ENCODE measurements around the gene SIGLEC12. TPM values are rescaled to one million over a fixed set of nuclear protein-coding genes. Genes with fewer than 3 reads are reported as not detected.
A peak's percentile ranks its signal among the peaks of the same experiment; 100 is the strongest.

SIGLEC12 gene
- polyA plus RNA-seq, 3 donors from 2014 or later = not detected

- DNase-seq = no peak
- Mint-ChIP-seq H3K4me3 (no peak overlapping the region), H3K4me1 (no peaks in the 10 kb centered on the region), H3K9me3 (no peaks in the 10 kb centered on the region), H3K36me3 (no peaks in the 10 kb centered on the region), H3K27ac (no peak overlapping the region), H3K27me3 (ENCODE audit: low read depth in 3 of 3) (peaks cover 7 to 14% (median 8%) of the 10 kb centered on the region in 3 donors)
Measured at GRCh38 chr19:51485960-51486660, 15.5 kb downstream of the SIGLEC12 start.

GRCh38 chr19:51480590-51480989 lies 21.0 kb downstream of the SIGLEC12 start:
- Mint-ChIP-seq H3K9me3 (peaks cover 0 to 3% (median 0%) of the 10 kb centered on the region in 6 donors), H3K27me3 (ENCODE audit: low read depth in 3 of 3) (peaks cover 8 to 18% (median 12%) of the 10 kb centered on the region in 3 donors), H3K27ac (no peak overlapping the region), H3K36me3 (no peaks in the 10 kb centered on the region), H3K4me1 (no peaks in the 10 kb centered on the region), H3K4me3 (no peak overlapping the region)
- no peak for DNase-seq

- Mint-ChIP-seq H3K4me3 (no peak overlapping the region), H3K9me3 (peaks cover 0 to 3% (median 0%) of the 10 kb centered on the region in 6 donors), H3K27me3 (ENCODE audit: low read depth in 3 of 3) (peaks cover 10 to 19% (median 11%) of the 10 kb centered on the region in 3 donors), H3K4me1 (no peaks in the 10 kb centered on the region), H3K27ac (no peak overlapping the region), H3K36me3 (no peaks in the 10 kb centered on the region)
- no peak for DNase-seq
Measured at GRCh38 chr19:51479531-51480331, 21.9 kb downstream of the SIGLEC12 start.

- Mint-ChIP-seq H3K27me3 (ENCODE audit: low read depth in 3 of 3) (peaks cover 11 to 17% (median 11%) of the 10 kb centered on the region in 3 donors), H3K36me3 (no peaks in the 10 kb centered on the region), H3K4me3 (no peak within 1 kb of the TSS), H3K9me3 (peaks cover 0 to 3% (median 0%) of the 10 kb centered on the region in 6 donors), H3K4me1 (no peaks in the 10 kb centered on the region), H3K27ac (no peak within 1 kb of the TSS)
- DNase-seq = no peak
Measured at GRCh38 chr19:51478381-51479234, 23.0 kb downstream of the SIGLEC12 start, which contains the start of gene CEACAM18. Gene CEACAM18 (plus strand): TSS chr19:51478539.

GRCh38 chr19:51477344-51477743 lies 24.3 kb downstream of the SIGLEC12 start:
- peaks cover 12 to 15% (median 13%) of the 10 kb centered on the region in 3 donors for H3K27me3 Mint-ChIP-seq (ENCODE audit: low read depth in 3 of 3)
- no peaks in the 10 kb centered on the region for H3K4me1 Mint-ChIP-seq
- no peak for DNase-seq
- H3K27ac Mint-ChIP-seq = no peak overlapping the region
- peaks cover 0 to 3% (median 0%) of the 10 kb centered on the region in 6 donors for H3K9me3 Mint-ChIP-seq
- H3K36me3 Mint-ChIP-seq = no peaks in the 10 kb centered on the region
- H3K4me3 Mint-ChIP-seq = no peak overlapping the region

- DNase-seq = no peak
- H3K4me3 Mint-ChIP-seq = no peak overlapping the region
- no peak overlapping the region for H3K27ac Mint-ChIP-seq
- no peaks in the 10 kb centered on the region for H3K4me1 Mint-ChIP-seq
- peaks cover 10 to 15% (median 11%) of the 10 kb centered on the region in 3 donors for H3K27me3 Mint-ChIP-seq (ENCODE audit: low read depth in 3 of 3)
- peaks cover 0 to 3% (median 0%) of the 10 kb centered on the region in 6 donors for H3K9me3 Mint-ChIP-seq
- H3K36me3 Mint-ChIP-seq = no peaks in the 10 kb centered on the region
Measured at GRCh38 chr19:51476164-51476563, 25.4 kb downstream of the SIGLEC12 start.

- H3K4me3 Mint-ChIP-seq = no peak overlapping the region
- H3K36me3 Mint-ChIP-seq = no peaks in the 10 kb centered on the region
- peaks cover 0 to 1% of the 10 kb centered on the region in 2 donors for H3K4me1 Mint-ChIP-seq
- no peak overlapping the region for H3K27ac Mint-ChIP-seq
- peaks cover 0 to 3% (median 0%) of the 10 kb centered on the region in 6 donors for H3K9me3 Mint-ChIP-seq
- peak; percentile 65 to 71 (median 67) for DNase-seq
- H3K27me3 Mint-ChIP-seq (ENCODE audit: low read depth in 3 of 3) = peaks cover 9 to 13% (median 10%) of the 10 kb centered on the region in 3 donors
Measured at GRCh38 chr19:51473009-51473707, 28.4 kb downstream of the SIGLEC12 start.

GRCh38 chr19:51472607-51473006 lies 29.0 kb downstream of the SIGLEC12 start:
- no peak overlapping the region for H3K4me3 Mint-ChIP-seq
- H3K27me3 Mint-ChIP-seq (ENCODE audit: low read depth in 3 of 3) = peaks cover 8 to 13% (median 12%) of the 10 kb centered on the region in 3 donors
- H3K27ac Mint-ChIP-seq = no peak overlapping the region
- no peaks in the 10 kb centered on the region for H3K36me3 Mint-ChIP-seq
- peaks cover 0 to 3% (median 0%) of the 10 kb centered on the region in 6 donors for H3K9me3 Mint-ChIP-seq
- H3K4me1 Mint-ChIP-seq = peaks cover 0 to 7% of the 10 kb centered on the region in 2 donors
- DNase-seq = no peak

GRCh38 chr19:51471527-51471926 lies 30.1 kb downstream of the SIGLEC12 start:
- no peaks in the 10 kb centered on the region for H3K36me3 Mint-ChIP-seq
- H3K27me3 Mint-ChIP-seq (ENCODE audit: low read depth in 3 of 3) = peaks cover 8 to 16% (median 13%) of the 10 kb centered on the region in 3 donors
- H3K27ac Mint-ChIP-seq = no peak overlapping the region
- H3K9me3 Mint-ChIP-seq = peaks cover 0 to 3% (median 0%) of the 10 kb centered on the region in 6 donors
- DNase-seq = no peak
- H3K4me1 Mint-ChIP-seq = peaks cover 0 to 9% of the 10 kb centered on the region in 2 donors
- no peak overlapping the region for H3K4me3 Mint-ChIP-seq

GRCh38 chr19:51470966-51471365 lies 30.6 kb downstream of the SIGLEC12 start:
- H3K4me1 Mint-ChIP-seq = peaks cover 0 to 9% of the 10 kb centered on the region in 2 donors
- peaks cover 0 to 3% (median 0%) of the 10 kb centered on the region in 6 donors for H3K9me3 Mint-ChIP-seq
- no peak for DNase-seq
- peaks cover 13 to 21% (median 13%) of the 10 kb centered on the region in 3 donors for H3K27me3 Mint-ChIP-seq (ENCODE audit: low read depth in 3 of 3)
- no peaks in the 10 kb centered on the region for H3K36me3 Mint-ChIP-seq
- H3K4me3 Mint-ChIP-seq = no peak overlapping the region
- H3K27ac Mint-ChIP-seq = no peak overlapping the region

GRCh38 chr19:51469629-51470028 lies 32.0 kb downstream of the SIGLEC12 start:
- Mint-ChIP-seq H3K4me3 (no peak overlapping the region), H3K27me3 (ENCODE audit: low read depth in 3 of 3) (peaks cover 10 to 26% (median 13%) of the 10 kb centered on the region in 3 donors), H3K9me3 (no peaks in the 10 kb centered on the region), H3K4me1 (peaks cover 0 to 14% of the 10 kb centered on the region in 2 donors), H3K36me3 (no peaks in the 10 kb centered on the region), H3K27ac (no peak overlapping the region)
- no peak for DNase-seq

GRCh38 chr19:51469162-51469561 lies 32.4 kb downstream of the SIGLEC12 start:
- peaks cover 9 to 27% (median 12%) of the 10 kb centered on the region in 3 donors for H3K27me3 Mint-ChIP-seq (ENCODE audit: low read depth in 3 of 3)
- no peak overlapping the region for H3K4me3 Mint-ChIP-seq
- no peak overlapping the region for H3K27ac Mint-ChIP-seq
- H3K9me3 Mint-ChIP-seq = no peaks in the 10 kb centered on the region
- peaks cover 3 to 19% of the 10 kb centered on the region in 2 donors for H3K4me1 Mint-ChIP-seq
- no peaks in the 10 kb centered on the region for H3K36me3 Mint-ChIP-seq
- DNase-seq = no peak

- Mint-ChIP-seq H3K4me1 (peaks cover 5 to 23% of the 10 kb centered on the region in 2 donors), H3K4me3 (no peak overlapping the region), H3K36me3 (no peaks in the 10 kb centered on the region), H3K9me3 (no peaks in the 10 kb centered on the region), H3K27ac (no peak overlapping the region), H3K27me3 (ENCODE audit: low read depth in 3 of 3) (peaks cover 9 to 28% (median 12%) of the 10 kb centered on the region in 3 donors)
- DNase-seq = no peak
Measured at GRCh38 chr19:51468545-51468920, 33.1 kb downstream of the SIGLEC12 start.

All from immature natural killer cell (primary cell).